ENCODE results near the gene BCKDHB. TPM values are rescaled to one million over a fixed set of nuclear protein-coding genes. Genes with fewer than 3 reads are reported as not detected.
A peak's percentile ranks its signal among the peaks of the same experiment; 100 is the strongest.
"Not testable (repeated sequence)": the region's sequence is repeated elsewhere in the genome, so short reads cannot be mapped to it uniquely, and the experiment has no call there.

BCKDHB gene
- 14.3 TPM for polyA plus RNA-seq (ENCODE audit: insufficient read length)

DNA sequence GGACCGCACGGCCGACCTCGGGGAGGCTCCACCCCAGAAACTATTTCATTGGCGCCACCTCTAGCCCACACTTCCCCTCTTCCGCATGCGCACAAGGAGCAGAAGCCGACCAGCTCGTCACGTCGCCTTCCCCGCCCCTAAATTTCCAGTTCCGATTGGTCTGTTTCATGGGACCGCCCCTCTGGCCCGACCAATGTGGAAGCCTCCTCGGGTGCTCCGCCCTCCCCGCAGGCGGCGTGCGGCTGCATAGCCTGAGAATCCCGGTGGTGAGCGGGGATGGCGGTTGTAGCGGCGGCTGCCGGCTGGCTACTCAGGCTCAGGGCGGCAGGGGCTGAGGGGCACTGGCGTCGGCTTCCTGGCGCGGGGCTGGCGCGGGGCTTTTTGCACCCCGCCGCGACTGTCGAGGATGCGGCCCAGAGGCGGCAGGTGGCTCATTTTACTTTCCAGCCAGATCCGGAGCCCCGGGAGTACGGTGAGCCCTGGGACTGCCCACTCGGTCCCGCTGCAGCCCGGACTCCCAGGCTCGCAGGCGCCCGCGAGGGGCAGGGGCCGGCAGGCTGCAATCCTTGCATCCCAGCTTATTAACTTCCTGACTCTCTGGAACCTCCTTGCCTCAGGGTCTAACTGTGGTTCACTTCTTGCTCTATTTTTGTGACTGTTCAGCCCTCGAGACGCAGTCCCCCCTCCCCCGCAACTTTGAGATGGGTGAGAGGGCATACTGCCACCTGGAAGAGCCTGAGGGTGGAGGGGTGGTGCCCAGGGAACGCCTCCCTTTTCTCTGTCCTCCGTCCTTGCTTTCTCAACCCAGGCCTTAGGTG, at the start of gene BCKDHB:
Gene BCKDHB, plus strand, starts transcription at position 254 of the 818 bp plus-strand sequence. Its CDS starts 23 bp downstream, at position 277.
- DNase-seq: peak; percentile 98

DNA sequence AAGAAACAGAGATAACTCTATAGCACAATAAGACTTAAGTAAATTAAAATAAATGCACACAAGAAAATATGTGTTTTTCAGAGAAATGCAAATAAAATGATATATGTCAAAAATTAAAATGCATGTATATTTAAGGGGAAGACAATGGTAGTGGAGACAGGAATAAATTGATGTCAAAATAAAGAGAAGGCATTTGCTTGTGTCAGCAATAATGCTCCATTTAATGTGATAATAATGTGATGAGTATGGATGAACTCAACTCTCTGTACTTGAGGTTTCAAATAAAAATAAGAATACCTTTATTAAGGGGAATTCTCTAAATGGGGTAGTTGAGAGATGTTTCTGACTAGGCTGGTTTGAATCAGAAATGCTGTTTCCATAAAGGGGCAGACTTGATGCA, 45.7 kb upstream of the BCKDHB start:
- no peak for DNase-seq

DNA sequence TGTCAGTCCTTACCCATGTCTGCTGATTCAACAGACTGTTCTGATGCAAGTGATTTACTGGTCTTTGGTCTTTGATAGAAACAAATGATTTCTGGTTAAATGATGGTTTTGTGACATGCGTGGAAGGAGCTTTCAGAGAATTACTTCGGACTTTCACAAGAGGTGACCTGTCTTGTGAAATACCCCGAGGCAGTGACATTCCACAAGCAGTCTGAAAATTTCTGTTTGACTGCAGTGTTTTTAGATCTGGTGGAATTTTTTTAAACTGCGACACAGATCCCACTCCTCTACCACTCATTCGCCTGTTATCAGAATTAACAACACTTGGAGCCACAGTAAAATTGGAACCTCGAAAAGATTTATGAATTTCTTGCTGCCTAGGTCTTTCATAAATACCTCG, 38.3 kb upstream of the BCKDHB start:
- DNase-seq: not testable (repeated sequence)

- not testable (repeated sequence) for DNase-seq
These were observed 36.0 kb upstream of the BCKDHB start for GRCh38 chr6:80070431-80070830.

DNA sequence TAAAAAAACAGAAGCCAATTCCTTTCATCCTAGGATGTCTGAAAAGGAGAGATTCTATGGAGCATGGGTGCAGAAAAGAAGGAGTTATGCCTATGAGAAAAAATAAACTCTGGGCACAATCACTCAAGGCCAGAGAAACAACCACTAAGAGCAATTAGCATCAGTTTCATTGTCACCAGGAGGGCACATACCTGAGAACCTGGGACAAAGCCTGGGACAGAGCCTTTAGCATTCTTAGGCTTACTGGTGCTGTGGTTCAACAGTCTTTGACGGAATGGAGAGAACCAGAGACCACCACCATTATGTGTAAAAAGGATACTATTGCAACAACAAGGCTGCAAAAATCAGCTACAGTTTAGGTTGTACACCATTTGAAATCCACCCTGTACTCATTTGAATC, 29.4 kb upstream of the BCKDHB start:
- DNase-seq: no peak

GRCh38 chr6:80088637-80089036, 17.8 kb upstream of the BCKDHB start:
- no peak for DNase-seq

DNA sequence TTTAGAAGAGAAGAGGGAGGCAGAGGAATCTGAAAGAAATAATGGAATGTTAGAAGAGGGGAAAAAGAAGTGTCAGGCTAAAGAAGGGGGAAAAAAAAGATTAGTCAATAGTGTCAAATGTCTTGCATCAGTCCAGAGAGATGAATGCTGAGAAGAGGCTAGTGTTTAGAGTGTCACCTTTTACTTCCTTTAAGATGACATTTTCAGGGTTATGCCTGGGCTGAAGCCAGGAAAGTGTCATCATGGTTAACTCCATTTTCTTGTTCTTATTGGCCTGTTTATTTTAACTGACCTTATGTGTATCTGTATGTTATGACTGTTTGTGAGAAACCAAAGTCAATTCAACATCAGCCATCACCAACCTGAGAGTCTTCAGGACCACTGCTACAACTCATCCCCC, 15.0 kb upstream of the BCKDHB start:
- no peak for DNase-seq

DNA sequence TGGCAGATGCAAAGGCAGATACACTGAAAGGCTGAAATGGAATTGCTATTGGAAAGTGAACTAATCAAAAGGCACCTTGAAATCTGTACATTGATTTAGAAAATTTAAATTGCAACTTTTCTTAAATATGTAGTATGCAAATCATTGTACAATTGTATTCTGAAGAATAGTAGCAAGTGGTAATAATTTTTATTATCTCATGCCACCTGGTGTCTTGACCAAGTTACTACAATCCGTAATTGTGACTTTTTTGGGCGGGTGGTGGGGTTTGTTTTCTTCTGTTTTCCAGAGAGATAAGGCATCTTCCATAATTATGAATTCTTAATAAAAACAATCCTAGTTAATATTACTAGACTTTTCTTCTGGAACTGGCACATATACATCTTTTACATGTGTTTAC, 12.5 kb upstream of the BCKDHB start:
- peak; percentile 6 for DNase-seq

- no peak for DNase-seq
These were observed 10.9 kb upstream of the BCKDHB start for GRCh38 chr6:80095600-80095999.

- no peak for DNase-seq
These were observed 8.1 kb upstream of the BCKDHB start for GRCh38 chr6:80098392-80098791.

DNA sequence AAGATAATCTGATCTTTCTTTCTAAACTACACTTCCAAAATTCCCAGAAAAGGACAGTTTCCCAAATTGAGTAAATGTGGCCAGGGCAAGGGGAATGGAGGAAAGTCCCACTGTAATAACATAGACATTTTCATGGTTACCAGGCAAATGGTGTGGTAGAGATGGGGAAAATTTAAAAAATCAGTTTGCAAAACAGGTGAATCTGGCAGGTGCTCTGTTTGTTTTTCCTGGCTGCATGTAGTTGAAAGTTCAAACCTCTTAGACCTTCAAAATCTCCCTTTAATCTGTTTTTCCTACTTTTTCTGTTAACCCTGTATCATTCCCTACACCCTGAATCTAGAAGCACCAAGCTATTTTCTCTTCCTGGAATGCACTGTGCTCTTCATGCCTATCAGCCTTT, 2.0 kb upstream of the BCKDHB start:
- no peak for DNase-seq

DNA sequence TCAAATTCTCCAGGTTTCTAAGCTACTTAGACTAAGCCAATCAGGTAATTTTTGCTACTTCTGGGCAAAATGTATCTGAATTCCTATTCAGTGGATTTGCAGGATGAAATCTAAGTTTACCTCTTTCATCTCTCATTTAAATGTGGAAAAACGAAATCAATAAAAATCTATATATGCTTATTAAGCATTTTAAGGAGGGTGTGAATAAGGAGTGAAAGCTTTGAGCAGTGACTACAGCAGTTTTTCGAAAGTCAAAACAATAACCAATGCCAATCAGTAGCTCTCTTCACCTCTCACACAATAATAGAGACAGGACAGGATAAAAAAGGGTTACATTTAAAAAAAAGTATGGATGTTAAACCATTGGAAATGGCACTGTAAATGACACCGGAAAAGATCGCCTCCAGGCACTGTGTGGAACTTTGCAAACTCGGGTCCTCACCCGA, 476 bp upstream of the BCKDHB start:
- no peak for DNase-seq

GRCh38 chr6:80122576-80122975, 16.1 kb downstream of the BCKDHB start:
- DNase-seq: not testable (repeated sequence)

GRCh38 chr6:80126657-80127345, 20.3 kb downstream of the BCKDHB start:
- no peak for DNase-seq

- DNase-seq: no peak
These were observed 23.0 kb downstream of the BCKDHB start for GRCh38 chr6:80129485-80129884.

DNA sequence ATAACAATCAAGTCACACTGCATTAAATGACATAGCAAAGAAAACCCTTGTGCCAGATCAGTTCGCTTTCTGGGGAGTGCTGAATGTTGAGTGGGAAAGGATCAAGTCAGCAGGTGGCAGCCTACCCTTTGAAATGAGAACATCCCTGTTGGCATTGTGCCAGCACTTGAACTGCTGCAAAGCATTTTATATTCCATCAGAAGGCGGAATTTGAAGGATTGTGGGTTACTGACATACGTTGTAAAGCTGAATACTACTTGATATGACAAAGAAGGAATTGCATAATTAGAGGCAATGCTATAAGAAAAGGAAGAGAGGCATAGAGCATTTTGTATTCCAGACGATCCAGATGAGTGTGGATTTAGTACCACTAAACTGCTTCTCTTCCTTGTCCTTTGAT, 26.5 kb downstream of the BCKDHB start:
- peak; percentile 60 for DNase-seq

DNA sequence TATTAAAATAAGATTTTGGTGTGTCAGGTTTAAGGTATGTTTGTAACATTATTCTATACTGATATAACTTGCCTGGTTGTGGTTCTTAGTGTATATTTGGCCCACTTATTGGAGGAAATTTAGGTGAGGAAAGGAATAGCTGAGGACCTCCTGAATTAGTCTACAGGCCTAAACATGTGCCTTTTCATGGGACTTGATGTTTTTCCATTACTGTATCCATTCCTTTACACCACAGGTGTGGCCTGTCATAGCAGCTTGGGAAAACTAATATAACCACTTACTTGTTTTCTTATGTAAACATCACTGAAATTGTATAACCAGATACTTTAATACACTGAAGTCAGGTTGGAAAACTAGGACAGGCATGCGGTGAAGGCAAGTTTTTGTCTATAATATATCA, 27.6 kb downstream of the BCKDHB start:
- no peak for DNase-seq

- DNase-seq: no peak
These were observed 36.1 kb downstream of the BCKDHB start for GRCh38 chr6:80142586-80142985.

- DNase-seq: peak; percentile 58
These were observed 37.0 kb downstream of the BCKDHB start for GRCh38 chr6:80143419-80143937.

- DNase-seq: no peak
These were observed 38.4 kb downstream of the BCKDHB start for GRCh38 chr6:80144753-80145315.

- no peak for DNase-seq
These were observed 39.0 kb downstream of the BCKDHB start for GRCh38 chr6:80145509-80145908.

DNA sequence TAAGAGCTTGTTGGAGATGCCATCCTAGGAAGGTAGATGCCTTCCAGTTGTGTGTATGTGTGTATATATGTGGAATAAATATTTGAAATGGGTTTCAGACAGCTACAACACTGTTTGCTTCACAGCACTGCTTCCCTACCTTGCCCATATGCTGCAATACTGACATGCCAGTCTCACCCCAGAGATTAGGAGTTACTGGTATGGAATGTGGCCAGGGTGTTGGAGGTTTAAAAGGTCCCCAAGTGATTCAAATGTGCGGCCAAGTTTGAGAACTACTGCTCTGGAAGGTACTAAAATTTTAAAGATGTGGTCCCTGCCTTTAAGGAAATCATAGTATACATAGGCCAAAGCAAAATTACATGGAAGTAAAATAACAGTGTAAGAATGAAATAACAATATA, 39.5 kb downstream of the BCKDHB start:
- no peak for DNase-seq

GRCh38 chr6:80148220-80148619, 41.7 kb downstream of the BCKDHB start:
- no peak for DNase-seq
